Measurements from ENCODE around the gene SLC9A3. TPM values are rescaled to one million over a fixed set of nuclear protein-coding genes. Genes with fewer than 3 reads are reported as not detected.

The SLC9A3 gene
- total RNA-seq, 4 donors from 2014 or later: 2.4 to 3.8 (median 3.5) TPM

DNA sequence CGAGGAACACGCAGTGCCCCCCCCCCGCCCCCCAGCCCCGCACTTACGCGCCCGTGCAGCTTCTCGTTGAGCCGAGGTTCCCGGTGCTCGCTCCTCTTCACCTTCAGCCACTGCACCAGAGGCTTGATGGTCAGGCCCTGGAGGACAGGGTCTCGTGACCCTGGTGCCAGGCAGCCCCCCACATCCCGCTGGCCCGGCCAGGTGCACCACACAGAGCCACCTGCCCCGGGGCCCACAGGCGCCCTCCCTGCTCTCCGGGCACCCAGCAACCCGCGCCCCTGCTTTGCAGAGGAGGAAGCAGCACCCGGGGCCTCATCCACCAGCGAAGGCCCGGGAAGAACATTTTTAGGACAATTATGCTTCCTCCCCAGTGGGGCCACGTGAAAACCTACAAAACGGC, 42.2 kb downstream of the SLC9A3 start:
- TF ChIP-seq POLR2A (IDR thresholded peaks at IDR 0.05) (no peak), CTCF (IDR thresholded peaks at IDR 0.05) (no peak)
- DNase-seq: no peak
- 56% methylated on average over 5 of the region's 24 CpGs; no CpG with 5 or more reads in 1 of the 2 donors for WGBS, 2 donors
- Histone ChIP-seq H3K27me3 (peaks cover 0 to 89% (median 2%) of the 10 kb centered on the region in 4 donors), H3K36me3 (no peaks in the 10 kb centered on the region), H3K27ac (no peak overlapping the region), H3K4me3 (no peak overlapping the region), H3K4me1 (peaks cover 0 to 13% (median 0%) of the 10 kb centered on the region in 3 donors), H3K9me3 (no peaks in the 10 kb centered on the region)
- intact Hi-C loops (cut with DNase I): no loop called here

GRCh38 chr5:481347-481746, 42.9 kb downstream of the SLC9A3 start:
- no peak overlapping the region for H3K27ac ChIP-seq
- WGBS, 2 donors: 67 to 88% methylated on average over 4 to 6 of the region's 23 CpGs
- no peaks in the 10 kb centered on the region for H3K36me3 ChIP-seq
- H3K9me3 ChIP-seq: no peaks in the 10 kb centered on the region
- H3K4me1 ChIP-seq: peaks cover 0 to 19% (median 3%) of the 10 kb centered on the region in 3 donors
- H3K27me3 ChIP-seq: peaks cover 0 to 94% (median 2%) of the 10 kb centered on the region in 4 donors
- DNase-seq: no peak
- TF ChIP-seq CTCF (IDR thresholded peaks at IDR 0.05) (no peak), POLR2A (IDR thresholded peaks at IDR 0.05) (no peak)
- intact Hi-C loops (cut with DNase I): no loop called here
- no peak overlapping the region for H3K4me3 ChIP-seq

GRCh38 chr5:479566-480319, 44.5 kb downstream of the SLC9A3 start:
- Histone ChIP-seq H3K27me3 (peaks cover 0 to 94% (median 7%) of the 10 kb centered on the region in 4 donors), H3K27ac (no peak overlapping the region), H3K9me3 (no peaks in the 10 kb centered on the region), H3K36me3 (no peaks in the 10 kb centered on the region), H3K4me3 (no peak overlapping the region), H3K4me1 (peaks cover 10 to 25% (median 19%) of the 10 kb centered on the region in 3 donors)
- intact Hi-C loops (cut with DNase I): no loop called here
- TF ChIP-seq POLR2A (IDR thresholded peaks at IDR 0.05) (no peak), CTCF (IDR thresholded peaks at IDR 0.05) (no peak)
- no peak for DNase-seq
- 71% methylated on average over 15 of the region's 34 CpGs; no CpG with 5 or more reads in 1 of the 2 donors for WGBS, 2 donors

GRCh38 chr5:478982-479535, 45.2 kb downstream of the SLC9A3 start:
- Histone ChIP-seq H3K4me1 (peaks cover 14 to 29% (median 20%) of the 10 kb centered on the region in 3 donors), H3K27me3 (peaks cover 0 to 90% (median 8%) of the 10 kb centered on the region in 4 donors), H3K36me3 (no peaks in the 10 kb centered on the region), H3K4me3 (no peak overlapping the region), H3K9me3 (no peaks in the 10 kb centered on the region), H3K27ac (no peak overlapping the region)
- intact Hi-C loops (cut with DNase I): no loop called here
- WGBS, 2 donors: no CpG with 5 or more reads among the region's 18 CpGs
- no peak for DNase-seq
- TF ChIP-seq CTCF (IDR thresholded peaks at IDR 0.05): no peak

DNA sequence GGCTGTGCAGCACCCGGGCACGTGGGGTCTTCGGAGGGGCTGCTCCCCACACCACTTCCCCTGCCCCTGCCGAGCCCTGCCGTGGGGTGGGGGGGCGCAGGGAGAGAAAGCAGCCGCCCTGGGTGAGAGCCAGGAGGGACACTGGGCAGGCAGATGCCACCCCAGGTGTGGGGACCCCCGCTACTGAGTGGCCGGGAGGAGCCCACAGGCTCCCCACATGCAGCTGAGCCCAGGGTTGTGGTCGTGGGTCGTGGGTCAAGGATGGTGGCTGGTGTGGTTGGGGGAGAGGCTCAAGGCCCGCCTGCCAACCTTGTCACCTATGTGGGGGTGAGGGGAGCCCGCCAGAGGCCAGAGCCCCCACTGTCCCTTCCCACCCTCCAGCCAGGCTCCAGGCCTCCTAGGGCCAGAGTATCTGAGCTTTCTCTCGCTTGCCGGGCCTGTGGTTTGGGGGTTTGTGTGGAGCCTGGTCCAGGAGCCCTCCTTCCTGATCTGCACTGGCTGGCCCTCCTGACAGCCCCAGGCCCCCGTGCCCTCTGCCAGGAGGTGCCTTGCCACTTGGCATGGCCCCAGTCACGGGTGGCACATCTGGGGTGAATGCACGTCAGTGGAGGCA, 45.8 kb downstream of the SLC9A3 start:
- Histone ChIP-seq H3K36me3 (no peaks in the 10 kb centered on the region), H3K27me3 (peaks cover 0 to 85% (median 8%) of the 10 kb centered on the region in 4 donors), H3K9me3 (no peaks in the 10 kb centered on the region), H3K4me1 (peaks cover 14 to 35% (median 20%) of the 10 kb centered on the region in 3 donors), H3K27ac (no peak overlapping the region), H3K4me3 (no peak overlapping the region)
- WGBS, 2 donors: 60% methylated on average over 1 of the region's 18 CpGs; no CpG with 5 or more reads in 1 of the 2 donors
- DNase-seq: no peak
- TF ChIP-seq CTCF (IDR thresholded peaks at IDR 0.05): no peak
- intact Hi-C loops (cut with DNase I): no loop called here

Data from esophagus squamous epithelium (tissue), 5 donors.